ENCODE data around the gene RNF215.
"Not testable (repeated sequence)": the region's sequence is repeated elsewhere in the genome, so short reads cannot be mapped to it uniquely, and the experiment has no call there.

RNF215 gene

GRCh38 chr22:30356449-30357235, 30.6 kb downstream of the RNF215 start, which contains the start of the genes CCDC157 and SF3A1:
Gene CCDC157, plus strand, starts transcription at chr22:30357007. Its CDS starts 8,994 bp downstream, at chr22:30366001.
Gene SF3A1, minus strand, starts transcription at chr22:30356894. Its CDS starts 102 bp downstream, at chr22:30356792.
- H3K27me3 Mint-ChIP-seq = peaks cover 18% of the 10 kb centered on the region
- peak; percentile 92 for DNase-seq
- H3K36me3 Mint-ChIP-seq = peaks cover 27% of the 10 kb centered on the region
- H3K27ac Mint-ChIP-seq = peak within 1 kb of the TSS; percentile 88
- peak within 1 kb of the TSS; percentile 94 for H3K4me3 Mint-ChIP-seq
- H3K9me3 Mint-ChIP-seq = no peaks in the 10 kb centered on the region
- peaks cover 49% of the 10 kb centered on the region for H3K4me1 Mint-ChIP-seq
- CTCF ChIA-PET = interaction anchor here (1.0 to 1.4 kb wide), 2 partner anchors 50 to 69 kb away, joined by 4 to 10 read pairs; no protein-coding TSS in a partner anchor

GRCh38 chr22:30354644-30355043, 32.6 kb downstream of the RNF215 start:
- Mint-ChIP-seq H3K4me3 (peak overlapping the region; percentile 16), H3K27ac (peak overlapping the region; percentile 6), H3K27me3 (peaks cover 18% of the 10 kb centered on the region), H3K9me3 (no peaks in the 10 kb centered on the region), H3K36me3 (peaks cover 43% of the 10 kb centered on the region), H3K4me1 (peaks cover 59% of the 10 kb centered on the region)
- CTCF ChIA-PET = interaction anchor here (0.9 to 1.5 kb wide), 2 partner anchors 19 to 22 kb away, joined by 4 read pairs; no protein-coding TSS in a partner anchor
- DNase-seq = no peak

GRCh38 chr22:30351226-30351625, 36.0 kb downstream of the RNF215 start:
- peaks cover 63% of the 10 kb centered on the region for H3K36me3 Mint-ChIP-seq
- CTCF ChIA-PET = no interaction called here

GRCh38 chr22:30348809-30349208, 38.4 kb downstream of the RNF215 start:
- peak overlapping the region; percentile 60 for H3K27ac Mint-ChIP-seq
- peaks cover 37% of the 10 kb centered on the region for H3K4me1 Mint-ChIP-seq
- H3K36me3 Mint-ChIP-seq = peaks cover 67% of the 10 kb centered on the region
- H3K27me3 Mint-ChIP-seq = no peaks in the 10 kb centered on the region
- H3K9me3 Mint-ChIP-seq = no peaks in the 10 kb centered on the region
- no peak overlapping the region for H3K4me3 Mint-ChIP-seq
- DNase-seq = no peak
- CTCF ChIA-PET = no interaction called here

More at GRCh38 chr22:30351226-30351625, 36.0 kb downstream of the RNF215 start:
- H3K27me3 Mint-ChIP-seq = no peaks in the 10 kb centered on the region
- no peaks in the 10 kb centered on the region for H3K9me3 Mint-ChIP-seq
- H3K27ac Mint-ChIP-seq = no peak overlapping the region
- no peak overlapping the region for H3K4me3 Mint-ChIP-seq
- H3K4me1 Mint-ChIP-seq = peaks cover 56% of the 10 kb centered on the region
- no peak for DNase-seq

GRCh38 chr22:30348404-30348803, 38.8 kb downstream of the RNF215 start:
- peaks cover 71% of the 10 kb centered on the region for H3K36me3 Mint-ChIP-seq
- no peaks in the 10 kb centered on the region for H3K9me3 Mint-ChIP-seq
- no peak for DNase-seq
- no peaks in the 10 kb centered on the region for H3K27me3 Mint-ChIP-seq
- H3K27ac Mint-ChIP-seq = peak overlapping the region; percentile 60
- CTCF ChIA-PET = no interaction called here
- peaks cover 32% of the 10 kb centered on the region for H3K4me1 Mint-ChIP-seq
- no peak overlapping the region for H3K4me3 Mint-ChIP-seq

GRCh38 chr22:30347255-30347892, 39.8 kb downstream of the RNF215 start:
- H3K4me1 Mint-ChIP-seq = peaks cover 30% of the 10 kb centered on the region
- no peak for DNase-seq
- H3K27ac Mint-ChIP-seq = no peak overlapping the region
- H3K27me3 Mint-ChIP-seq = no peaks in the 10 kb centered on the region
- H3K36me3 Mint-ChIP-seq = peaks cover 74% of the 10 kb centered on the region
- CTCF ChIA-PET = interaction anchor here (0.6 to 1.8 kb wide), 3 partner anchors 11 to 59 kb away, joined by 3 to 7 read pairs (median 4); no protein-coding TSS in a partner anchor
- no peak overlapping the region for H3K4me3 Mint-ChIP-seq
- H3K9me3 Mint-ChIP-seq = no peaks in the 10 kb centered on the region

- Mint-ChIP-seq H3K4me3 (no peak overlapping the region), H3K36me3 (peaks cover 77% of the 10 kb centered on the region), H3K27me3 (no peaks in the 10 kb centered on the region), H3K27ac (no peak overlapping the region), H3K9me3 (no peaks in the 10 kb centered on the region), H3K4me1 (peaks cover 16% of the 10 kb centered on the region)
- DNase-seq = no peak
- CTCF ChIA-PET = no interaction called here
Observed at GRCh38 chr22:30344447-30345200, 42.6 kb downstream of the RNF215 start.

GRCh38 chr22:30340911-30341685, 46.1 kb downstream of the RNF215 start:
- Mint-ChIP-seq H3K27me3 (no peaks in the 10 kb centered on the region), H3K4me1 (peaks cover 3% of the 10 kb centered on the region), H3K27ac (no peak overlapping the region), H3K36me3 (peaks cover 84% of the 10 kb centered on the region), H3K9me3 (no peaks in the 10 kb centered on the region), H3K4me3 (no peak overlapping the region)
- CTCF ChIA-PET = interaction anchor here (0.9 to 1.6 kb wide), 2 partner anchors 46 to 53 kb away, joined by 3 to 4 read pairs; partner anchors contain the start of gene RNF215
- DNase-seq = no peak

GRCh38 chr22:30338802-30339201, 48.4 kb downstream of the RNF215 start:
- DNase-seq = no peak
- no peak overlapping the region for H3K27ac Mint-ChIP-seq
- no peaks in the 10 kb centered on the region for H3K9me3 Mint-ChIP-seq
- H3K36me3 Mint-ChIP-seq = peaks cover 90% of the 10 kb centered on the region
- no peaks in the 10 kb centered on the region for H3K27me3 Mint-ChIP-seq
- H3K4me1 Mint-ChIP-seq = peaks cover 11% of the 10 kb centered on the region
- CTCF ChIA-PET = no interaction called here
- H3K4me3 Mint-ChIP-seq = no peak overlapping the region

- H3K4me1 Mint-ChIP-seq = peaks cover 16% of the 10 kb centered on the region
- CTCF ChIA-PET, H3K27me3 Mint-ChIP-seq, H3K27ac Mint-ChIP-seq, DNase-seq, H3K4me3 Mint-ChIP-seq, H3K9me3 Mint-ChIP-seq: not testable (repeated sequence)
- peaks cover 89% of the 10 kb centered on the region for H3K36me3 Mint-ChIP-seq
Observed at GRCh38 chr22:30338341-30338740, 48.9 kb downstream of the RNF215 start.

GRCh38 chr22:30337461-30337778, 49.8 kb downstream of the RNF215 start:
- Mint-ChIP-seq H3K9me3 (no peaks in the 10 kb centered on the region), H3K4me3 (no peak overlapping the region), H3K27ac (no peak overlapping the region), H3K27me3 (no peaks in the 10 kb centered on the region), H3K4me1 (peaks cover 23% of the 10 kb centered on the region), H3K36me3 (peaks cover 86% of the 10 kb centered on the region)
- CTCF ChIA-PET = interaction anchor here (0.6 kb wide), 1 partner anchor 36 kb away, joined by 3 read pairs; no protein-coding TSS in a partner anchor
- no peak for DNase-seq

- CTCF ChIA-PET = interaction anchor here (0.6 to 0.9 kb wide), 2 partner anchors 10 to 36 kb away, joined by 3 read pairs; no protein-coding TSS in a partner anchor
- H3K4me1 Mint-ChIP-seq = peaks cover 27% of the 10 kb centered on the region
- no peak overlapping the region for H3K4me3 Mint-ChIP-seq
- no peaks in the 10 kb centered on the region for H3K27me3 Mint-ChIP-seq
- peaks cover 86% of the 10 kb centered on the region for H3K36me3 Mint-ChIP-seq
- H3K9me3 Mint-ChIP-seq = no peaks in the 10 kb centered on the region
- peak overlapping the region; percentile 72 for H3K27ac Mint-ChIP-seq
- no peak for DNase-seq
Observed at GRCh38 chr22:30336752-30337460, 50.3 kb downstream of the RNF215 start.

GRCh38 chr22:30335236-30335635, 52.0 kb downstream of the RNF215 start:
- H3K4me1 Mint-ChIP-seq = peaks cover 27% of the 10 kb centered on the region
- no peak overlapping the region for H3K4me3 Mint-ChIP-seq
- no peak for DNase-seq
- peaks cover 76% of the 10 kb centered on the region for H3K36me3 Mint-ChIP-seq
- CTCF ChIA-PET = interaction anchor here (0.7 to 1.8 kb wide), 4 partner anchors 20 to 227 kb away, joined by 3 to 11 read pairs (median 4); no protein-coding TSS in a partner anchor
- no peak overlapping the region for H3K27ac Mint-ChIP-seq
- no peaks in the 10 kb centered on the region for H3K27me3 Mint-ChIP-seq
- no peaks in the 10 kb centered on the region for H3K9me3 Mint-ChIP-seq

Data from activated naive CD4-positive, alpha-beta T cell treated with anti-CD3 and anti-CD28 coated beads, Interleukin-2, amount 10 ng/mL, durations not matched to agents 7 days and 5 days (primary cell).